Thymus (tissue), 11 donors: ENCODE data around the gene ZNF688. TPM values are rescaled to one million over a fixed set of nuclear protein-coding genes. Genes with fewer than 3 reads are reported as not detected.

Experiments used
- DNase-seq, 9 donors: peaks; one replicate each; pipeline ENCODE4 v3.0.0-alpha.2; 2013; ENCODE audit warnings: low spot score in 9 of 9, low read depth in 6 of 9, missing footprints in 1 of 9
- H3K27ac ChIP-seq, 2 donors: one replicate each; pipeline ENCODE4 v1.5.1; 2013; ENCODE audit warnings: control low read depth in 1 of 2, low read depth in 1 of 2, low read length in 1 of 2, mild to moderate bottlenecking in 1 of 2, moderate library complexity in 1 of 2
- H3K27me3 ChIP-seq, 2 donors: one replicate each; pipeline ENCODE4 v1.5.1; 2013; ENCODE audit warnings: low read length in 1 of 2; ENCODE audit not compliant: control insufficient read depth in 2 of 2, insufficient read depth in 1 of 2
- H3K36me3 ChIP-seq, 2 donors: one replicate each; pipeline ENCODE4 v1.5.1; 2013; ENCODE audit warnings: low read length in 1 of 2, mild to moderate bottlenecking in 1 of 2, moderate library complexity in 1 of 2; ENCODE audit not compliant: control insufficient read depth in 2 of 2, insufficient read depth in 2 of 2
- H3K4me1 ChIP-seq, 2 donors: one replicate each; pipeline ENCODE4 v1.5.1; 2013; ENCODE audit warnings: low read length in 2 of 2; ENCODE audit not compliant: control insufficient read depth in 2 of 2, insufficient read depth in 2 of 2
- H3K4me3 ChIP-seq, 2 donors: one replicate each; pipeline ENCODE4 v1.5.1; 2013; ENCODE audit warnings: low read length in 2 of 2, control low read depth in 1 of 2, mild to moderate bottlenecking in 1 of 2
- H3K9me3 ChIP-seq, 2 donors: one replicate each; pipeline ENCODE4 v1.5.1; 2013; ENCODE audit warnings: low read length in 1 of 2, mild to moderate bottlenecking in 1 of 2; ENCODE audit not compliant: control insufficient read depth in 2 of 2, insufficient read depth in 1 of 2
- WGBS: extraction: QIAGEN DNeasy Blood & Tissue Kit; methylation state at CpG from one replicate; pipeline ENCODE4 v1.1.7; 2013; 5-methylcytosine and 5-hydroxymethylcytosine counted together
- polyA plus RNA-seq: library from polyadenylated mRNA; stranded (reverse); fragments of 200-250 nt; gene quantifications from one replicate; pipeline ENCODE4 v1.2.3, GENCODE V29; 2013
- total RNA-seq: library from RNA; stranded (reverse); fragments of 120-200 nt; gene quantifications from one replicate; pipeline ENCODE4 v1.2.4, GENCODE V29; 2013
- donor health status: healthy.

Gene ZNF688
- total and polyA plus RNA-seq, 2 donors = 17.5 to 38.1 TPM

GRCh38 chr16:30555315-30556124 lies 16.0 kb downstream of the ZNF688 start:
- H3K27ac ChIP-seq = no peak overlapping the region
- peaks cover 8 to 50% of the 10 kb centered on the region in 2 donors for H3K4me1 ChIP-seq
- peaks cover 32 to 41% of the 10 kb centered on the region in 2 donors for H3K36me3 ChIP-seq
- H3K4me3 ChIP-seq = no peak overlapping the region
- H3K9me3 ChIP-seq = peaks cover 0 to 8% of the 10 kb centered on the region in 2 donors
- 98% methylated on average over 69 of the region's 69 CpGs for WGBS
- no peak for DNase-seq
- H3K27me3 ChIP-seq = peaks cover 0 to 2% of the 10 kb centered on the region in 2 donors

- WGBS = 97% methylated on average over 18 of the region's 18 CpGs
- Histone ChIP-seq H3K4me1 (peaks cover 8 to 50% of the 10 kb centered on the region in 2 donors), H3K9me3 (peaks cover 0 to 8% of the 10 kb centered on the region in 2 donors), H3K36me3 (peaks cover 32 to 41% of the 10 kb centered on the region in 2 donors), H3K27ac (no peak overlapping the region), H3K27me3 (no peaks in the 10 kb centered on the region), H3K4me3 (no peak overlapping the region)
- DNase-seq = no peak
Observed at GRCh38 chr16:30554557-30555314, 16.8 kb downstream of the ZNF688 start.

GRCh38 chr16:30553393-30553899 lies 18.1 kb downstream of the ZNF688 start:
- peaks cover 8 to 44% of the 10 kb centered on the region in 2 donors for H3K4me1 ChIP-seq
- H3K36me3 ChIP-seq = peaks cover 32 to 41% of the 10 kb centered on the region in 2 donors
- no peak overlapping the region for H3K27ac ChIP-seq
- H3K27me3 ChIP-seq = no peaks in the 10 kb centered on the region
- WGBS = 97% methylated on average over 2 of the region's 2 CpGs
- no peak overlapping the region for H3K4me3 ChIP-seq
- peaks cover 0 to 4% of the 10 kb centered on the region in 2 donors for H3K9me3 ChIP-seq
- no peak for DNase-seq

- no peak overlapping the region for H3K4me3 ChIP-seq
- H3K4me1 ChIP-seq = peaks cover 8 to 43% of the 10 kb centered on the region in 2 donors
- peaks cover 32 to 41% of the 10 kb centered on the region in 2 donors for H3K36me3 ChIP-seq
- DNase-seq = no peak
- H3K27ac ChIP-seq = no peak overlapping the region
- WGBS = 98% methylated on average over 4 of the region's 4 CpGs
- H3K9me3 ChIP-seq = peaks cover 0 to 4% of the 10 kb centered on the region in 2 donors
- no peaks in the 10 kb centered on the region for H3K27me3 ChIP-seq
Observed at GRCh38 chr16:30552956-30553355, 18.6 kb downstream of the ZNF688 start.

GRCh38 chr16:30551781-30552180 lies 19.7 kb downstream of the ZNF688 start:
- DNase-seq = peak in 4 of 9 donors; percentile 30 to 71 (median 46)
- peaks cover 32 to 41% of the 10 kb centered on the region in 2 donors for H3K36me3 ChIP-seq
- no peak overlapping the region for H3K4me3 ChIP-seq
- peak overlapping the region in 1 of 2 donors; percentile 62 for H3K27ac ChIP-seq
- WGBS = 66% methylated on average over 3 of the region's 3 CpGs
- H3K4me1 ChIP-seq = peaks cover 4 to 34% of the 10 kb centered on the region in 2 donors
- H3K9me3 ChIP-seq = peaks cover 0 to 4% of the 10 kb centered on the region in 2 donors
- H3K27me3 ChIP-seq = no peaks in the 10 kb centered on the region

- whole genome bisulfite sequencing = 95% methylated on average over 8 of the region's 8 CpGs
Observed at GRCh38 chr16:30548416-30549253, 22.9 kb downstream of the ZNF688 start.

GRCh38 chr16:30546115-30546514 lies 25.4 kb downstream of the ZNF688 start:
- DNase-seq = no peak
- Histone ChIP-seq H3K4me3 (no peak overlapping the region), H3K27me3 (no peaks in the 10 kb centered on the region), H3K36me3 (no peaks in the 10 kb centered on the region), H3K4me1 (peaks cover 0 to 2% of the 10 kb centered on the region in 2 donors), H3K27ac (no peak overlapping the region), H3K9me3 (no peaks in the 10 kb centered on the region)
- 80% methylated on average over 8 of the region's 8 CpGs for WGBS

More at GRCh38 chr16:30548416-30549253, 22.9 kb downstream of the ZNF688 start:
- Histone ChIP-seq H3K27ac (no peak overlapping the region), H3K4me3 (no peak overlapping the region), H3K9me3 (peaks cover 0 to 4% of the 10 kb centered on the region in 2 donors), H3K27me3 (no peaks in the 10 kb centered on the region), H3K36me3 (peaks cover 10 to 12% of the 10 kb centered on the region in 2 donors), H3K4me1 (peaks cover 4 to 25% of the 10 kb centered on the region in 2 donors)
- DNase-seq = no peak

- Histone ChIP-seq H3K27ac (no peak overlapping the region), H3K4me1 (no peaks in the 10 kb centered on the region), H3K9me3 (no peaks in the 10 kb centered on the region), H3K27me3 (no peaks in the 10 kb centered on the region), H3K36me3 (peaks cover 6 to 7% of the 10 kb centered on the region in 2 donors), H3K4me3 (no peak overlapping the region)
- DNase-seq = no peak
- 97% methylated on average over 5 of the region's 5 CpGs for WGBS
Observed at GRCh38 chr16:30543067-30543466, 28.4 kb downstream of the ZNF688 start.
